Breast epithelium (tissue), 4 donors: ENCODE results near the gene HMGA1. TPM values are rescaled to one million over a fixed set of nuclear protein-coding genes. Genes with fewer than 3 reads are reported as not detected.

ENCODE experiments used
- DNase-seq, 2 donors: peaks; one replicate each; pipeline ENCODE4 v3.0.0-alpha.2; 2019; ENCODE audit warnings: low spot score in 2 of 2
- H3K27ac ChIP-seq, 2 donors: fragments of 200-600 bp; sonication (generic) in 1 of 2; one replicate each; pipeline ENCODE4 v1.5.1; 2016 to 2019; ENCODE audit warnings: mild to moderate bottlenecking in 1 of 2
- H3K27me3 ChIP-seq, 2 donors: fragments of 200-600 bp; sonication (generic) in 1 of 2; one replicate each; pipeline versions ENCODE4 v1.5.1 to v1.6.0; 2017 to 2019; ENCODE audit warnings: control low read depth in 1 of 2, mild to moderate bottlenecking in 1 of 2
- H3K36me3 ChIP-seq: fragments of 200-600 bp; one replicate; pipeline ENCODE4 v1.5.1; 2019
- H3K4me1 ChIP-seq, 2 donors: fragments of 200-600 bp; sonication (generic); one replicate each; pipeline ENCODE4 v1.5.1; 2016 to 2019; ENCODE audit warnings: control low read depth in 1 of 2
- H3K4me3 ChIP-seq, 3 donors: fragments of 200-600 bp; sonication (generic); 1 replicate in 2 of 3; 2 replicates in 1 of 3; pipeline ENCODE4 v1.5.1; 2016 to 2019; ENCODE audit warnings: mild to moderate bottlenecking in 3 of 3, moderate library complexity in 2 of 3
- H3K9me3 ChIP-seq, 2 donors: fragments of 200-600 bp; sonication (generic) in 1 of 2; one replicate each; pipeline ENCODE4 v1.5.1; 2016 to 2019; ENCODE audit warnings: control low read depth in 1 of 2
- POLR2A ChIP-seq: fragments of 450-650 bp; IDR thresholded peaks from one replicate; pipeline ENCODE4 v1.6.1; 2016; ENCODE audit warnings: antibody characterized with exemption, mild to moderate bottlenecking, moderate library complexity
- POLR2AphosphoS5 ChIP-seq, 3 donors: sonication (generic); formaldehyde crosslinking; IDR thresholded peaks; one replicate each; pipeline ENCODE4 v1.6.1; 2017; ENCODE audit warnings: antibody characterized with exemption in 3 of 3
- intact Hi-C: fragments of 100-400 bp; cut with DNase I; formaldehyde crosslinking; loops from one replicate; pipeline ENCODE4 v1.15.1; 2023; ENCODE audit warnings: low total_unique reads
- total RNA-seq, 3 donors: library from RNA; depleted of rRNA; stranded (reverse); fragments of >200 nt; gene quantifications; one replicate each; pipeline ENCODE4 v1.1.0, GENCODE V29; 2016
- TF ChIP-seq, protein P1 (sequence below), 3 donors: fragments of 450-650 bp; IDR thresholded peaks; one replicate each; pipeline ENCODE4 v1.5.1; 2016 to 2017; ENCODE audit warnings: antibody characterized with exemption in 3 of 3, mild to moderate bottlenecking in 3 of 3, moderate library complexity in 3 of 3

Gene HMGA1
- total RNA-seq, 3 donors from 2014 or later = 10.9 to 20.9 (median 12.8) TPM

DNA sequence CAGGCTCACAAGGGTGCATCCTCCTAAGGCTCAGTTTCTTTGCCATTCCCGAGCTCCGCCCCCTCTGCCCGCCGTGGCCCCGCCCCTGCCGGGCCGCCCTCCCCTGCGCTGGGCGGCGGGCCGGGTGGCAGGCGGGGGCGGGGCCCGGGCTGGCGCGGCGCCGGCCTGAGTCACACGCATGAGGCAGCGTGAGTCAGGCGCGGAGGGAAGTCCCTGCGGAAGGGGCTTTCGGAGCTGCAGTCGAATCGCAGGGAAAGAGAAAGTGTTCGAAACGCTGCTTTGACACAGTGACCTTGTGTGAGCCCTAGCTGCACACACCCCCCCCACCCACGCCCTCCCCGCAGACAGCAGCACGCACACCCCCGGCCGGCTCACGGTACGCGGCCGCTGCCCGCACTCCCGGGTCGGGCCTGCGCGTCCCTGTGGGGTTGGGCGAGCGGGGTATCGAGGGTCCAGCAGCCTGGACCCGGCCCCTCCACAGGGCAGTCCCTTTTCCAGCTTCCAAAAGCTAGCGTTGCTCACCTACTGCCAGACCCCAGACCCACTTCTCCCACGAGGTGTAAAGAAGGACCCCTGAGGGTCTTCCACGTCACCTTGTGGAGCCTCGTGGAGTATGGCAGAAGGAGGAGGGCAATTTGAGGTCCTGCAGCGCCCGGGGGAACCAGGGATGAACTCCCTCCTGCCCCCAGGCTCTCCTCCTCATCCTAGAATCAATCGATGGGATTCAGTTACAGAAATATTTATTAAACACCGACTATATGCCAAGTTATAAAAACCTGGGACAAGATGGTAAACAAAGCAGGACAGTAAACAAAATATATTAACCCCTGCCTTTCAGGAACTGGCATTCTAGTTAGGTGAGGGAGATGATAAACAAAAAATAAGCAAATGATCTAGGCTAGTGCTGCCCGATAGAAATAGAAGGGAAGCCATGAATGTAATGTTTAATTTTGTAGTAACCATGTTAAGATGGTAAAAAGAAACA, 12.4 kb upstream of the HMGA1 start:
- Histone ChIP-seq H3K9me3 (no peaks in the 10 kb centered on the region), H3K4me1 (no peaks in the 10 kb centered on the region), H3K27ac (peak overlapping the region; percentile 98 to 100), H3K36me3 (no peaks in the 10 kb centered on the region), H3K27me3 (no peaks in the 10 kb centered on the region), H3K4me3 (peak overlapping the region; percentile 64 to 94 (median 71))
- no peak for TF ChIP-seq POLR2A
- peak; percentile 59 to 96 (median 81) for TF ChIP-seq POLR2AphosphoS5 (IDR thresholded peaks at IDR 0.05)
- TF ChIP-seq, protein P1, sequence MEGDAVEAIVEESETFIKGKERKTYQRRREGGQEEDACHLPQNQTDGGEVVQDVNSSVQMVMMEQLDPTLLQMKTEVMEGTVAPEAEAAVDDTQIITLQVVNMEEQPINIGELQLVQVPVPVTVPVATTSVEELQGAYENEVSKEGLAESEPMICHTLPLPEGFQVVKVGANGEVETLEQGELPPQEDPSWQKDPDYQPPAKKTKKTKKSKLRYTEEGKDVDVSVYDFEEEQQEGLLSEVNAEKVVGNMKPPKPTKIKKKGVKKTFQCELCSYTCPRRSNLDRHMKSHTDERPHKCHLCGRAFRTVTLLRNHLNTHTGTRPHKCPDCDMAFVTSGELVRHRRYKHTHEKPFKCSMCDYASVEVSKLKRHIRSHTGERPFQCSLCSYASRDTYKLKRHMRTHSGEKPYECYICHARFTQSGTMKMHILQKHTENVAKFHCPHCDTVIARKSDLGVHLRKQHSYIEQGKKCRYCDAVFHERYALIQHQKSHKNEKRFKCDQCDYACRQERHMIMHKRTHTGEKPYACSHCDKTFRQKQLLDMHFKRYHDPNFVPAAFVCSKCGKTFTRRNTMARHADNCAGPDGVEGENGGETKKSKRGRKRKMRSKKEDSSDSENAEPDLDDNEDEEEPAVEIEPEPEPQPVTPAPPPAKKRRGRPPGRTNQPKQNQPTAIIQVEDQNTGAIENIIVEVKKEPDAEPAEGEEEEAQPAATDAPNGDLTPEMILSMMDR (IDR thresholded peaks at IDR 0.05) = no peak
- DNase-seq = peak; percentile 92
- intact Hi-C loops = no loop called here

DNA sequence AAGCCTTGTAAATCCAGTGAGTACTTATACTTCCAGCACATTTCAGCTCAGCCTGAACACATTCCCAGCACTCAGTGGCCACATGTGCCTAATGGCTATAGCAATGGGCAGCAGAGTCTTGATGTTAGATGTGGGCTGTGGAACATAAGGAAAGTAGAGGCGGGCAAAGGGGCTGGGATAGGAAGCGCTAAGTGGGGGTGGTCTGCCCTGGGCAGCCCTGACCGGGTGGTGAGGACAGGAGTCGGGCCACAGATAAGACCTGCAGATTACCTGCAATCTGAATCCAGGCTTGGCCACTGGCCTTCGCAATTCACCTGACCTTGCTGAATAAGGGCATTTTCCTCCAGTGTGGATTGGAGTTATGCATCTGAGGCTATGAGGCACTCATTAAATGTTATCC, 11.1 kb upstream of the HMGA1 start:
- no peaks in the 10 kb centered on the region for H3K4me1 ChIP-seq
- DNase-seq = no peak
- H3K27ac ChIP-seq = peak overlapping the region in 1 of 2 donors; percentile 4
- intact Hi-C loops = no loop called here
- H3K27me3 ChIP-seq = no peaks in the 10 kb centered on the region
- no peaks in the 10 kb centered on the region for H3K36me3 ChIP-seq
- no peak overlapping the region for H3K4me3 ChIP-seq
- TF ChIP-seq, protein P1 (IDR thresholded peaks at IDR 0.05) = no peak
- H3K9me3 ChIP-seq = no peaks in the 10 kb centered on the region

DNA sequence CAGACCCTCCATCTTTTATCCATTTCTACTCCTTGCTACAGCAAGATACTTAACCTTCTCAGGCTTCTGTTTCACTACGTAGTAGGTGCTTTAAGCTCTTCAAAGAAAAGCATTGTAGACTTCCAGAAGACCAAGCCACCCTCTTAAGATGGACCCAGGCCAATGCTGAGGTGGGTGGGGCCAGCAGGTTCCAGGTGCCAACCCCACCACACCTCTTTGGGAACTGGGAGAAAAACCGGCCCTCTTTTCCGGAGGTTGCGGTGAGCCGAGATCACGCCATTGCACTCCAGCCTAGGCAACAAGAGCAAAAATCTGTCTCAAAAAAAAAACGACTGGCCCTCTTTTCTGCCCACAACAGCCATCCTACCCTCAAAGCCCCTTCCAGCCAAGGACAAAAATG, 10.6 kb upstream of the HMGA1 start:
- TF ChIP-seq POLR2AphosphoS5 (IDR thresholded peaks at IDR 0.05) = no peak
- TF ChIP-seq, protein P1 (IDR thresholded peaks at IDR 0.05) = no peak
- no peak for TF ChIP-seq POLR2A

DNA sequence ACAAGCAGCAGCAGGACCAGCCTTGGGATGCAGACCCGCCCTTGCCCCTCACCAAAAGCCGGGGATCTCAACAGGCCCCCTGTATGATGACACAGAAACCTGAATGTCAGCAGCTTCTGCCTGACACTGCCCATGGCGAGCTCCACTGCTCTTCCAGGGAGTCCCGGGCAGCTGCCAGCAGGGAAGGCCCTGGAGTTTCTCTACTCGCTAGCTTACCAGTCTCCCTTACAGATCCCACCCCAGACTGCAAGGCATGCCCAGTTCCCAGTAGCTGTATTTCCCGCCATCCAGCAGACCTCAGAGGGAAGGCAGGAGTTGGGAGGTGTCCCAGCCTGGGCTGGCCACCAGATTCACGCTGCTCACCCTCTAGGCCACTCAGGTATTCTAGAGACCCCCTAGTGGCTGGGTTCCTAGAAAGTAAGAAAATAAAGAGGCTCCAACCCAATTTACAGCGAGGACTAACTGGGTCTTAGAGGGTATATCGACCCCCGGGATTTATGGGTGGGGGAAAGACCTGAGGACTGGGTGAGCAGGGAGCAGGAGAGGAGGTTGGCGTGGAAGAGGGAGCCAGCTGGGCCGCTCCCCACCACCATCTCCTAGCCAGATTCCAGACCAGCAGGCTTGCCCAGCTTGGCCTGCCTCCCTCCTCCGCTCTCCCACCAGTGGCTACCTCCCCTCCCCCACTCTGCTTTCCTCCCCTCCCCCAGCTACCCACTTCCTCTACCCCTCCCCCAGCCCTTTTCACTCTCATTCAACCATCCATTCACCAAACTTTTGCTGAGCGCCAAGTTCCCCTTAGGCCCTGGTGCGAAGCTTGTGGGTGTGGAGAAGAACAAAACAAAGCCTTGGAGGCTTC, 9.7 kb upstream of the HMGA1 start:
- H3K36me3 ChIP-seq = no peaks in the 10 kb centered on the region
- no peak for DNase-seq
- H3K27me3 ChIP-seq = no peaks in the 10 kb centered on the region
- H3K4me1 ChIP-seq = no peaks in the 10 kb centered on the region
- no peak for TF ChIP-seq POLR2AphosphoS5 (IDR thresholded peaks at IDR 0.05)
- TF ChIP-seq, protein P1 (IDR thresholded peaks at IDR 0.05) = no peak
- no peak for TF ChIP-seq POLR2A
- intact Hi-C loops = no loop called here
- H3K4me3 ChIP-seq = no peak overlapping the region
- H3K9me3 ChIP-seq = no peaks in the 10 kb centered on the region
- peak overlapping the region in 1 of 2 donors; percentile 9 for H3K27ac ChIP-seq

More for the DNA sequence above, 10.6 kb upstream of the HMGA1 start:
- H3K4me3 ChIP-seq = no peak overlapping the region
- H3K27me3 ChIP-seq = no peaks in the 10 kb centered on the region
- no peaks in the 10 kb centered on the region for H3K9me3 ChIP-seq
- H3K27ac ChIP-seq = peak overlapping the region in 1 of 2 donors; percentile 4
- no peaks in the 10 kb centered on the region for H3K4me1 ChIP-seq
- no peaks in the 10 kb centered on the region for H3K36me3 ChIP-seq
- intact Hi-C loops = no loop called here
- no peak for DNase-seq
